HG03139 (cell line): ENCODE results near the gene TMEM109.

Experiments used
- ATAC-seq: cut with Tn5 transposase; IDR thresholded peaks from one replicate; pipeline ENCODE4 v1.9.1; 2021; ENCODE audit not compliant: unreplicated experiment

TMEM109 gene

DNA sequence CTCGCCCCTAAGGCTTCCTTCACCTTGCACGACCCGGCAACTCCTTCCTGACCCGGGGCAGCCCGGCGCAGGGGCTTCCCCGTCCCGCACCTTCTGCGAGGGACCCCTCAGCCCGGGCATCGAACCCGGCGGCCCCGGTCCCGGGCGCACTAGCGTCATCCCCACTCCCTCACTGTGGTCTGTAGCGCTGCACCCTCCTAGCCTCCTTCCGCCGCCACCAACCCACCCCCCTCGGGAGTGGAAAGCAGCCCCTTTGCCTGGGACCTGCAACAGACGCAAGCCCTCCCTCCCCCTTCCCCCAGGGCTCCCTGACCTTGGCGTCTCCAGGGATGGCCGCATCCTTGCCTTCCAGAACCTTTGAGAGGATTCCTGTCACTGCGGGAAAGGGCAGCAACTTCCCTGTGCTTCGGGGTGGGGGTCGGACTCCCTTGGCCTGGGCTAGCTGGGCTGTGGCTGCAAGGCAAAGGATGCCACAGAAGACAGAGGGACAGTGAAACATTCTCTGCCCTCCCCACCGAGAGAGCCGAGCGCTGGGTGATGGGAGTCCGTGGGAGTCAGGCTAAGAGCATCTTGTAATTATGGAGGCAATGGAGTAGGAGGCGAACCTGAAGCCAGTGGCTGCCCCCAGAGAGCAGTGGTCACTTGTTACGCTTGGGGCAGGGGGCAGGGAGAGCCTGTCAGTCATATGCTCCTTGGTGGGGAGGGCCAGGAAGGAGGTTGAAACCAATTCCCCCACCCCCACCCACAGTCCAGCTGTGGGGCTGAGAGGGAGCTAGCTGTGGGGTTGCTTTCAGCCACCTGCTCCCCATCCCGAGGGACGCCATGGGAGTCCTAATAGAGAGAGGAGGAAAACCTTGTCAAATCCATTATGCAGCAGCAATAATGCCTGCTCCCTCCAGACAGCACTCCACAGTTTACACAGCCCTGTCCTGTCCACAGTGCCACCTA, 11.2 kb downstream of the TMEM109 start:
- no peak for ATAC-seq

DNA sequence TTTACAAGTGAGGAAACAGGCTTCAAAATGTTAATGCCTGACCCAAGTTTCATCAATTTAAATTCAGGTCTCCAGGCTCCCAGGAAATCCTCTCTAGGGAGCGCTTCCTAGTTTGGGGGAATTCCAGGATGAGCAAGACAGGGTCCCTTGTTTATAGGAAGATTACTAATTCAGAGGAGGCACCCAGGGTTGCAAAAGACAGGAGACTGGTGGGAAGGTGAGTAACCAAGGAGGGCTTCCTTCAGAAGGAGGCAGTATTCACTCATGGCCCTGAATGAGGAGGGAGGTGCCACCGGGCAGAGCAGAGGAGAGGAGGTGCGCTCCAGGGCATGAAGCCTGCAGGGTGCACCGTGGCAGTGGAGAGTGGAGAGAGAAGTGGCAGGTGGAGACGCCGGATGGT, 11.9 kb downstream of the TMEM109 start:
- ATAC-seq: no peak

DNA sequence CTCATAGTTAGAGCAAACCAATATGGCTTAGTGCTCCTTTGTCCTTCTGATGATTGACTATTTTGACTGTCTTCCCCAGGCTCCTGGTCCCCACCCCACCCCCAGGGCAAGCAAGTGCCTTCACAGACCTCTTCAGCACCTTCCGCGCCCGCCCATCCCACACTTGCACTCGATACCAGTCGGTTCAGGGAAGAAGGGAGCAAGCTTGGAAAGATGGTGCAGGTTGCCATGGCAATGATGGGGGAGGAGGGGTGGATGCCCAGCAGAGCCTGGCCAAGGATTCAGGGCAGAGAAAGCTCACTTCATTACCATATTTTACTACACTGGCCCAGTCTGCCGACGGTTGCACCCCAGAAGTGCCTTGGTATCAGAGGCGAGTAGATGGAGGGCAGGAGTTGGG, 12.5 kb downstream of the TMEM109 start:
- ATAC-seq: no peak

DNA sequence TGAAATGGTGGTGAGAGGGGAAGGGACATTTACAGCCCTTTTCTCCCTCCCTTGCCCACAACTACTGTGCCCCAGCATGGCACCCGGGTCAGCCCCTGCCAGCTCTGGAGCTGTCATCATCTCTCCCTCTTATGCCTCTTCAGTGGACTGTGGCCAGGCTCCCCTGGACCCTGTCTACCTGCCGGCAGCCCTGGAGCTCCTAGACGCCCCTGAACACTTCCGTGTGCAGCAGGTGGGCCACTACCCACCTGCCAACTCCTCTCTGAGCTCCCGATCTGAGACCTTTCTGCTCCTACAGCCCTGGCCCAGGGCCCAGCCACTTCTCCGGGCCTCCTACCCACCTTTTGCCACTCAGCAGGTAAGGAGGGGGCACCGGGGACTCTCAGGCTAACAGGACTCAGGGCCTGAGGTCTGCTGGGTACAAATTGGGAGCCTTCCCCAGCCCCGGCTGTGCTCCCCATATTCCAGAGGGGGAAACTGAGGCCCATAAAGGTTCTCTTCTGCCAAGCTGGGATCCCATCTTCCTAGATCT, 13.2 kb downstream of the TMEM109 start:
- no peak for ATAC-seq

DNA sequence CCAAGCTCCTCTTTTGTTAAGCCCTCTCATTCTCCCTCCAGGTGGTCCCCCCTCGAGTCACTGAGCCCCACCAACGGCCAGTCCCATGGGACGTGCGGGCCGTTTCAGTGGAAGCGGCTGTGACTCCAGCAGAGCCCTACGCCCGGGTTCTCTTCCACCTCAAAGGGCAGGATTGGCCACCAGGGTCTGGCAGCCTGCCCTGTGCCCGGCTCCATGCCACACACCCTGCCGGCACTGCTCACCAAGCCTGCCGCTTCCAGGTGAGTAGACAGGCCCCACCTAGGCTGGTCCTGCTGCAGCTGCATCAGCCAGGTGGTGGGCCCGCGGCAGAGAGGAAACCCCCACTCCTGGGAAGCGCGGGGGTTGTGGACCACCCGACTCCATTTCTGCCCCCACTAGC, 13.6 kb downstream of the TMEM109 start:
- no peak for ATAC-seq

DNA sequence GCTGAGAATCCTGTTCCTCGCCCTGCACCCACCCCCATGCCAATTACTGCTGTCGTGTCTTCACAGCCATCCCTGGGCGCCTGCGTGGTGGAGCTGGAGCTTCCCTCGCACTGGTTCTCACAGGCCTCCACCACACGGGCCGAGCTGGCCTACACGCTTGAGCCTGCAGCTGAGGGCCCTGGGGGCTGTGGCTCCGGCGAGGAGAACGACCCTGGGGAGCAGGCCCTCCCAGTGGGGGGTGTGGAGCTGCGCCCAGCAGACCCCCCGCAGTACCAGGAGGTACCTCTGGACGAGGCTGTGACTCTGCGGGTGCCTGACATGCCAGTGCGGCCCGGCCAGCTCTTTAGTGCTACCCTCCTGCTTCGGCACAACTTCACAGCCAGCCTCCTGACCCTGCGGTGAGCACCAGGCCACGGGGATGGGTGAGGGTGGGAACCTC, 14.6 kb downstream of the TMEM109 start:
- no peak for ATAC-seq

DNA sequence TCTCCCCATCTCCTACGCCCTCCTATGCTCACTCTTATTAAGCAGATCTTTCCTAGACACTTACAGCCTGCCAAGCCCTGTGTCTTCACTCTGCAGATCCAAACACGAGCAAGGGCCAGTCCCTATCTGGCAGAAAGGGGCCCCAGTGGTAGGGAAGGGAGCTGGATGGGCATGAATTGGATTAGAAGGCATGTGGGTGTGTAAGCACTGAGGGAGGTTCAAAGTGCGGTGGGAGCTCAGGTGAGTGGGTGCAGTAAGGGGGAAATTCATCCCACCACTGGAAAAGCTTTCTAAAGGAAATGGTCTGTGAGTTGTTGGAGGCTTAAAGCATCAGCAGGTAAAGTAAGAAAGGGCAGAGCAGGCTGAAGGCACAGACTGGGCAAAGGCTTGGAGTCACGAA, 15.8 kb downstream of the TMEM109 start:
- no peak for ATAC-seq

DNA sequence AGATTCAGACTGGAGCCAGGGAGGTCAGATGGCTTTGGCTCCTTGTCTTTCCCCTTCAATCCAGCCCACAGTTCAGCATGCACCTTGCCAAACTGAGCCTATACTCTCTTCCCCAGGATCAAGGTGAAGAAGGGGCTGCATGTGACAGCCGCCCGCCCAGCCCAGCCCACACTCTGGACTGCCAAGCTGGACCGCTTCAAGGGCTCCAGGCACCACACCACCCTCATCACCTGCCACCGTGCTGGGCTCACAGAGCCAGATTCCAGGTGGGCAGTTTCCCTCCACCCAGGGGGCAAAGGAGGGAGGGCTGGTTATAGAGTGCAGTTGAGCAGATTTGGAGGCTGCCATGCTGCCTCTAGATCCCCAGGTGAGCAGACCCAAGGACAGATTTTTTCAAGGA, 16.4 kb downstream of the TMEM109 start:
- ATAC-seq: no peak

DNA sequence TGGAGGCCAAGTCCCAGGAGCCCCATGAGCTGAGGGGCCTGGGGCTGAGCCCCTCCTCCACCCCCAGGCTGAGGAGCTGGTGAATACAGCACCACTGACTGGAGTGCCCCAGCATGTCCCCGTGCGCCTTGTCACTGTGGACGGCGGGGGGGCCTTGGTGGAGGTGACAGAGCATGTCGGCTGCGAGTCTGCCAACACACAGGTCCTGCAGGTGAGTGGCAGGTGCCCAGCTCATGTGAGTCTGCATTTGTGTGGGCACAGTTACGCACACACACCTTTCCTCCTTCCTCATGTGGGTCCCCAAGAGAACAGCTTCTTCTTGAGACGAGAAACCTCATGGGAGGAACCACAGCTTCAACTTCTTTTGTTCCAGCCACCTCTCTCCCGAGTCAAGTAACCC, 18.0 kb downstream of the TMEM109 start:
- no peak for ATAC-seq

DNA sequence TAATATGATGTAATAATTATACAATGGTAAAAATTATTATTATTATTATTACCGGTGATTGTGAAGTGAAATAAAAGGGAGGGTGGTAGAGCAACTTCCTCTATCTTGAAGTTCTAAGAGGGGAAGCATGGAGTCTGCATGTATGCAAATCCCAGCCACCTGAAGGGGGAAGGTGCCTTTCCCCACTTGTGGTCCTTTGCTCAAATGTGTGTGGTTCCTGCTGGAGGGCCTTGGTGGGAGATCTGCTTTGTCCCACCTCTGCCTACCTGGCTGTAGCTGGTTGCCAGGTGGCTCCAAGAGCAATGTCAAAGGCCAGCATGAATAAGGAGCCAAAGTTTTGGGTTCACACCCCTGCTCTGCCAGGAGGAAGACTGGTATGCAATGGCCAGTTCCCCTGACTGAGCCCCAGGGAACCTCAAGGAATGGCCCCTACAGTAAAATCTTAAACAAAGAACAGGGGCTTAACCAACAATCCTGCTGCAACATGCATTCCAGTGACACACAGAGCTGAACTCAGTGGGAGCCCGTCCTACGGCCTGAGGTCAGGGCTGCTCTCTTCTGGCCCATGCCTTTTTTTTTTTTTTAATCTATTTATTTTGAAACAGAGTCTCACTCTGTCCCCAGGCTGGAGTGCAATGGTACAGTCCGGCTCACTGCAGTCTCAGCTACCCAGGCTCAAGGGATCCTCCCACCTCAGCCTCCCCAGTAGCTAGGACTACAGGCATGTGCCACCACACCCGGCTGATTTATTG, 18.8 kb downstream of the TMEM109 start:
- ATAC-seq: no peak

DNA sequence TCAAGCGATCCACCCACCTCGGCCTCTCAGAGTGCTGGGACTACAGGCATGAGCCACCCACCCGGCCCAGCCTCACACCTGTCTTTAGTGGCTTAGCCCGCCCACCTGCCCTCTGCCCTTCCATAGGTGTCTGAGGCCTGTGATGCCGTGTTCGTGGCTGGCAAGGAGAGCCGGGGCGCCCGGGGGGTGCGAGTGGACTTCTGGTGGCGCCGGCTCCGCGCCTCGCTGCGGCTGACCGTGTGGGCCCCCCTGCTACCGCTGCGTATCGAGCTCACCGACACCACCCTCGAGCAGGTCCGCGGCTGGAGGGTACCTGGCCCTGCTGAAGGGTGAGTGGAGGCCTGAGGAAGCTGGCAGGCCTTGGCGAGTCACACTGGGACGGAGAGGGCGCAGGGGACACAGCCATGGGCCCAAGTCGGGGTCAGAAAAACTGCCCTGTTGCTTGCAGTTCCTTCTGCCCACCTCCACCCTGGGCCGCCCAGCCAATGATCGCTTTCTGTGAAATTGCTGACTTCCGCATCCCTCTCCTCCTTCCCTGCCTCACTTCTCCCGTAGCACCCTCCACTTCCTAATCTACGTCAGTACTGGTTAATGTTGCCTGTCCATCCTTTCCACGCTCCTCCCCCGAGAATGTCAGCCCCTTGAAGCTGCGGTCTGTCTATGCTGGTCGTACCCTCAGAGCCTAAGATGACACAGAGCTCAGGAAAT, 19.6 kb downstream of the TMEM109 start:
- no peak for ATAC-seq

DNA sequence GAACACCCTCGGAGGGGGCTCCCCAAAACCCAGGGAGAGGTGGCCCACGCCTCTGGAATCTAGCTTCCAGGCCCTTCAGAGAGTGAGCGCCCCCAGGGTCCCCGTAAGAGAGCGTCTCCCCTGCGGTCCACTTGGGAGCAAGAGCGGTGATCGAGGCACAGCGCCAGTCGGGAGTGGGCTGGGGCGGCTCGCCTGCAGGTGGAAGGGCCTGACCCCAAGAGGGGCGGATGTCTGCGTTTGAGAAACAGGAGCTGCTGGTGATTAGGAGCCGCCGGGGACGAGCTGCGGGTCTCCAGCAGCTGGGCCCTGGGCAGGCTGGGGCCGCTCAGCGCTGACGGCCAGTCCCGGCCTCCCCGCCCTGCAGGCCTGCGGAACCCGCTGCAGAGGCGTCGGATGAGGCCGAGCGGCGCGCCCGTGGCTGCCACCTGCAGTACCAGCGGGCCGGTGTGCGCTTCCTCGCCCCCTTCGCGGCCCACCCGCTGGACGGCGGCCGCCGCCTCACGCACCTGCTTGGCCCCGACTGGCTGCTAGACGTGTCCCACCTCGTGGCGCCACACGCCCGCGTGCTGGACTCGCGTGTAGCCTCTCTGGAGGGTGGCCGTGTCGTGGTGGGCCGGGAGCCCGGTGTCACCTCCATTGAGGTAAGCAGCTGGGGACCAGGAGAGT, 20.3 kb downstream of the TMEM109 start:
- ATAC-seq: no peak

DNA sequence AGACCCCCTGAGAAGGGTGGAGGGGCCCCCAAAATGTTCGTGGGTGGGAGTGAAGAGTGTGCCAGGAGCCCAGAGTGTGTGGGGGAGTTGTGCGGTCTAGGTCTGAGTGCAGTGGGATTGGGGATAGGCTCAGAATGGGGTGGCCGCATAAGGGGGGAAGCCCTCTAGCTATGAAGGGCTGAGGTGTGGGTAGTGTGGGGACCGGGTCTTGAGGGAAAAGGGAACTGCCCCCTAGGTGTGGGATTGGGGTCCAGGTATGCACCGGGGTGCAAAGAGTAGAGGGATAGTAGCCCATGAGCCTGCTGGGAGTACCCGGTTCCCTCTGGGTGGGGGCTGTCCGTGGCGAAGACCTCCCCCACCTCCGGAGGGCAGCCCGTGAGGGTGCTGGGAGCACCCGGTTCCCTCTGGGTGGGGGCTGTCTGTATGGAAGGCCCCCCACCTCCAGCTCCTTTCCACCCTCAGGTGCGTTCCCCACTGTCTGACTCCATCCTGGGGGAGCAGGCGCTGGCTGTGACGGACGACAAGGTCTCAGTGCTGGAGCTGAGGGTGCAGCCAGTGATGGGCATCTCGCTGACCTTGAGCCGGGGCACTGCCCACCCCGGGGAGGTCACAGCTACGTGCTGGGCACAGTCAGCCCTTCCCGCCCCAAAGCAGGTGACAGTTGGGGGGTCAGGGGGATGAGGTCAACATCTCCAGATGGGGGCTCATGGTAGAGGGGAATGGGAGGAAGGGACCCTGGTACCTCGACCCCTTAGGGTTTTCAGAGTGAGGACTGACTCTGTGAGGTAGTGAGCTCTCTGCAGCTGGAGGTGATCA, 21.0 kb downstream of the TMEM109 start:
- no peak for ATAC-seq

DNA sequence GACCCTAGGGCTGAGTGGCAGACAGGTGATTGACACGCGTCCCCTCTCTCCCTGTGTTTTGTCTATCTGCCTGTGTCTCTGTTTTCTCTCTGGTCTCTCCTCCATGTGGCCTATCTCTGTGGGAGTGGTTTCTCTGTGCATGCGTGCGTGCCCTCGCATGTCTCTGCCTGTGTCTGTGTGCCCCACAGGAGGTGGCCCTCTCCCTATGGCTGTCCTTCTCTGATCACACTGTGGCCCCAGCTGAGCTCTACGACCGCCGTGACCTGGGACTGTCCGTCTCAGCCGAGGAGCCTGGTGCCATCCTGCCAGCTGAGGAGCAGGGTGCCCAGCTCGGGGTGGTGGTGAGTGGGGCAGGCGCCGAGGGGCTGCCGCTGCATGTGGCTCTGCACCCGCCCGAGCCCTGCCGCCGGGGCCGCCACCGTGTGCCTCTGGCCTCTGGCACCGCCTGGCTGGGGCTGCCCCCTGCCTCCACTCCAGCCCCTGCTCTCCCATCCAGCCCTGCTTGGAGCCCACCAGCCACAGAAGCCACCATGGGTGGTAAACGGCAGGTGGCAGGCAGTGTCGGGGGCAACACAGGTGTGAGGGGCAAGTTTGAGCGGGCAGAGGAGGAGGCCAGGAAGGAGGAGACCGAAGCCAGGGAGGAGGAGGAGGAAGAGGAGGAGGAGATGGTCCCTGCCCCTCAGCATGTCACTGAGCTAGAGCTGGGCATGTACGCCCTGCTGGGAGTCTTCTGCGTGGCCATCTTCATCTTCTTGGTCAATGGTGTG, 21.9 kb downstream of the TMEM109 start:
- no peak for ATAC-seq

DNA sequence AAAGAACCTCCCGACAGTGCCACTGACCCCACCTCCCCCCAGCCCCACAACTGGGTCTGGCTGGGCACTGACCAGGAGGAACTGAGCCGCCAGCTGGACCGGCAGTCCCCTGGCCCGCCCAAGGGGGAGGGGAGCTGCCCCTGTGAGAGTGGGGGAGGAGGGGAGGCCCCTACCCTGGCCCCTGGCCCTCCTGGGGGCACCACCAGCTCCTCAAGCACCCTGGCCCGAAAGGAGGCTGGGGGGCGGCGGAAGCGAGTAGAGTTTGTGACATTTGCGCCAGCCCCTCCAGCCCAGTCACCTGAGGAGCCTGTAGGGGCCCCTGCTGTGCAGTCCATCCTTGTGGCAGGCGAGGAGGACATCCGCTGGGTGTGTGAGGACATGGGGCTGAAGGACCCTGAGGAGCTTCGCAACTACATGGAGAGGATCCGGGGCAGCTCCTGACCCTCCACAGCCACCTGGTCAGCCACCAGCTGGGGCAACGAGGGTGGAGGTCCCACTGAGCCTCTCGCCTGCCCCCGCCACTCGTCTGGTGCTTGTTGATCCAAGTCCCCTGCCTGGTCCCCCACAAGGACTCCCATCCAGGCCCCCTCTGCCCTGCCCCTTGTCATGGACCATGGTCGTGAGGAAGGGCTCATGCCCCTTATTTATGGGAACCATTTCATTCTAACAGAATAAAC, 22.6 kb downstream of the TMEM109 start:
- ATAC-seq: no peak

DNA sequence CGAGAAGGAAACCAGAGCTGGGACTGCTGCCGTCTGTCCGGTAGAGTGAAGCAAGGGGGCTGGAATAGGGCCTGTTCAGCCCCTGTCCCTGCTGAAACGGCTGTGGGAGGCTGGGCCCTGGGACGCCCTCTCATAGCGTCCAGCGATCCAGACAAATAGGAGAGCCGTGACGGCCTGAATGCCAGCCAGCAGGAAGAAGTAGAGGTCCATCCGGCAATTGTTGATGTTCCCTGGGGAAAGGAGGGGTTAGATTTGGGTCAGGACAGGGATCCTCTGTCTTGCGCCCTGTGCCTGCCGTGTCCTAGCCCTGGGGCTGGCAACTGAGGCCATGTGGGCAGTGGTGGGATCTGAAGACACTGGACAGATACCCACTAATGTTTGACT, 23.2 kb downstream of the TMEM109 start:
- no peak for ATAC-seq

DNA sequence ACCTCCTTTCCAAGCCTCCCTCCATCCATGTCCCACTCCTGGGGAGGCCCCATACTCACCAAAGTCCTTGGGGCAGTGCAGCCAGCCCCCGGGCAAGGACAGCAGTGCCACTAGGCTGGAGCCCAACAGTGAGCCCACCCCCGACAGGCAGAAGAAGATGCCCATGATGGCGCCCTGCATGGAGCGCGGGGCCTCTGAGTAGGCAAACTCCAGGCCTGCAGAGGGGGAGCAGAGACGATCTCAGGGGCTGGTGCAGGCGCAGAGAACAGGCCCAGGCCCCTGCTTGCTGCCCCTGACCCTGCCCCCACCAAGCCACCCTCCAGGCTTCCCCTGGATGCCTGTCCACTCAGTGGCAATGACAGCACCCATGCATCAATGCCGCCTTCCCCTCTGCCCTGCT, 23.9 kb downstream of the TMEM109 start:
- ATAC-seq: no peak

DNA sequence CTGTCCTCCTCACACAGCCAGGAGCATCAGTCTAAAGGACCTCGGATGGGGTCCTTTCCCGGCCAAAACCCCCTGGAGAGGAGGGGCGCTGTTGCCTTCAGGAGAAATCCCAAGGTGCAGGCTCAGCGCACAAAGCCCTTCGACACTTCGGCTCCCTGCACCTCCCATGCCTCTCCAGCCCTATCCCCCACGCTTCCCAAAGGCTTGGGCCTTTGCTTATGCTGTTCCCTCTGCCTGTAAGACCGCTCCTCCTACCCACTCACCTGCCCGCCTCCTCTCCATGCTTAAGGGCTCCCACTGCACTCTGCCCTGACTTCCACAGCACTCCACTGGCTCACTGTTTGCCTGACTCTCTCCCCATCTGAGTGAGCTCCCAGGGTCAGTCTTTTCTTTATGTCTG, 24.5 kb downstream of the TMEM109 start:
- no peak for ATAC-seq

DNA sequence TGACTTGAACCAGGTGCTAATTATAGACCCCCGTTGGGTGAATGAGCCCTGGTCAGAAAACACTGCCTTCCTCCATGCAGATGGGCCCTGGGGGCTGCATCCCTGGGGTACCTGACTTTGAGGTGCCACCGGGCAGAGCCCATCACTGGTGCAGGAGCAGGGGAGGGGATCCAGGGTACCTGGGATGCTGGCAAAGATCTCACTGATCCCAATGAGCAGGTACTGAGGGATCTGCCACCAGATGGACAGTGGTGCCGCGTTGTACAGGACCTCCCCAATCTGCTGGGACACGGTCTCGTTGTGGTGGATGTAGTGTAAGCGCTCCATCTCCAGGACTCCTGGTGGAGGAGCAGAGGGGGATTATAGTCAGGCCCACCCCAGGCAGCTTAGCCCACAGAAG, 25.3 kb downstream of the TMEM109 start:
- ATAC-seq: no peak
